ENCODE measurements around the gene DMXL1. TPM values are rescaled to one million over a fixed set of nuclear protein-coding genes. Genes with fewer than 3 reads are reported as not detected.

Gene DMXL1
- total RNA-seq, 1 experiment from 2014 or later, result 30.0 TPM

DNA sequence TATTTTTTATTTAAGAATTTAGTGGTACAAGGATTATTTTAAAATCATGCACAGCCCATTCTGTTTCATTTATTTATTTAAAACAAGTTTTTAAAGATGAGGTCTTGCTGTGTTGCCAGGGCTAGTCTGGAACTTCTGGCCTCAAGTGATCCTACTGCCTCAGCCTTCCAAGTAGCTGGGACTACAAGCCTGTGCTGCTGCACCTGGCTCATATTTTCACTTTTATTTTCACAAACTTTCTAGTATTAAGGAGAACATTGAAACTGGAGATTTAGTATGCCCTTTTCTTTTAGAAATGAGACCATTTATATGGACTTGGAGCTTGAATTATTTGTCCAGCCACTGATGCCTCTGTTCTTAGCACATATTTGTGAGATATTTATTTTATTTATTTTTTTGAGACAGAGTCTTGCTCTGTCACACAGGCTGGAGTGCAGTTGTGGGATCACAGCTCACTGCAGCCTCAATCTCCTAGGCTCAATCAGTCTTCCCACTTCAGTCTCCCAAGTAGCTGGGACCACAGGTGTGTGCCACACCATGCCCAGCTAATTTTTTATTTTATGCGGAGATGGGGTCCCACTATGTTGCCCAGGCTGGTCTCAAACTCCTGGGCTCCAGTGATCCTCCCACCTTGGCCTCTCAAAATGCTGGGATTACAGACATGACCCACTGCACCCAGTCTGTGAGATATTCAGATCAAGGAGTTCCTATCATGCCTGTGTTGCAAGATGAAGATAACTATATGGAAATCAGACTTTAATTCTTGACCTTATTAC, 7.4 kb downstream of the DMXL1 start:
- H3K4me3 ChIP-seq (ENCODE audit: low read depth, low read length), result no peak overlapping the region
- peaks cover 9% of the 10 kb centered on the region for H3K4me1 ChIP-seq
- Mint-ChIP-seq H3K36me3 (ENCODE audit: insufficient read depth, unreplicated experiment) (no peaks in the 10 kb centered on the region), H3K9me3 (ENCODE audit: unreplicated experiment) (no peaks in the 10 kb centered on the region), H3K27ac (ENCODE audit: unreplicated experiment) (peak overlapping the region; percentile 10), H3K4me1 (ENCODE audit: low read depth, unreplicated experiment) (peaks cover 27% of the 10 kb centered on the region), H3K27me3 (ENCODE audit: insufficient read depth, unreplicated experiment) (no peaks in the 10 kb centered on the region), H3K4me3 (ENCODE audit: unreplicated experiment) (no peak overlapping the region)
- intact Hi-C loops (cut with micrococcal nuclease; ENCODE audit: unreplicated experiment), result no loop called here
- H3K36me3 ChIP-seq (ENCODE audit: control insufficient read depth, insufficient read depth, low read length), result no peaks in the 10 kb centered on the region
- ChIA-PET POLR2A (no interaction called here), CTCF (no interaction called here)
- no TSS peak for BruUV-seq (replicated peaks)
- H3K27me3 ChIP-seq (replicated peaks; ENCODE audit: control insufficient read depth, insufficient read depth, low read length), result no peaks in the 10 kb centered on the region
- no peaks in the 10 kb centered on the region for H3K9me3 ChIP-seq
- TF ChIP-seq, protein P1, sequence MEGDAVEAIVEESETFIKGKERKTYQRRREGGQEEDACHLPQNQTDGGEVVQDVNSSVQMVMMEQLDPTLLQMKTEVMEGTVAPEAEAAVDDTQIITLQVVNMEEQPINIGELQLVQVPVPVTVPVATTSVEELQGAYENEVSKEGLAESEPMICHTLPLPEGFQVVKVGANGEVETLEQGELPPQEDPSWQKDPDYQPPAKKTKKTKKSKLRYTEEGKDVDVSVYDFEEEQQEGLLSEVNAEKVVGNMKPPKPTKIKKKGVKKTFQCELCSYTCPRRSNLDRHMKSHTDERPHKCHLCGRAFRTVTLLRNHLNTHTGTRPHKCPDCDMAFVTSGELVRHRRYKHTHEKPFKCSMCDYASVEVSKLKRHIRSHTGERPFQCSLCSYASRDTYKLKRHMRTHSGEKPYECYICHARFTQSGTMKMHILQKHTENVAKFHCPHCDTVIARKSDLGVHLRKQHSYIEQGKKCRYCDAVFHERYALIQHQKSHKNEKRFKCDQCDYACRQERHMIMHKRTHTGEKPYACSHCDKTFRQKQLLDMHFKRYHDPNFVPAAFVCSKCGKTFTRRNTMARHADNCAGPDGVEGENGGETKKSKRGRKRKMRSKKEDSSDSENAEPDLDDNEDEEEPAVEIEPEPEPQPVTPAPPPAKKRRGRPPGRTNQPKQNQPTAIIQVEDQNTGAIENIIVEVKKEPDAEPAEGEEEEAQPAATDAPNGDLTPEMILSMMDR (IDR thresholded peaks at IDR 0.05; ENCODE audit: insufficient read depth in 1 of 2, low read depth in 1 of 2, low read length in 1 of 2, severe bottlenecking in 1 of 2, unreplicated experiment in 1 of 2), result no peak
- DNase-seq, result no peak

DNA sequence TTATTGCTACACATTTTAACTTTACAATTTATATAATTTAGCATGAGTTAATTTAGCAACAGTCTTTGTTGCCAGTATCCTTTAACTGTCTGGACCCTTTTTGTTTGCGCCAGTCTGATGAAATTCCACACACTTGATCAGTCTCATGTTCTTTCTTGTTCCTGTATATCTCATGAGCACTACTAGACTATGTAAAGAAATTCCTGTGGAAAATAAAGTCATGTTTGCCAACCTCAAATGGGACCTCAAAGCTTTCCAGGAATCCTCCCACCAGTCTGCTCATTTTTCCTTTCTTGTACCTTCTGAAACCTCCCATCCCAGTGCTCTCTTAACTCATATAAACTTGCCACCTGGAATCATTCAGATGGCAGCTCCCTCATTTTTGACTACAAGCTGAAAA, 8.0 kb downstream of the DMXL1 start:
- Mint-ChIP-seq H3K27ac (ENCODE audit: unreplicated experiment) (peak overlapping the region; percentile 10), H3K9me3 (ENCODE audit: unreplicated experiment) (no peaks in the 10 kb centered on the region), H3K36me3 (ENCODE audit: insufficient read depth, unreplicated experiment) (no peaks in the 10 kb centered on the region), H3K27me3 (ENCODE audit: insufficient read depth, unreplicated experiment) (no peaks in the 10 kb centered on the region), H3K4me3 (ENCODE audit: unreplicated experiment) (peak overlapping the region; percentile 24), H3K4me1 (ENCODE audit: low read depth, unreplicated experiment) (peaks cover 25% of the 10 kb centered on the region)
- no peak for DNase-seq
- ChIA-PET POLR2A (no interaction called here), CTCF (no interaction called here)
- Histone ChIP-seq H3K4me3 (ENCODE audit: low read depth, low read length) (no peak overlapping the region), H3K4me1 (peaks cover 9% of the 10 kb centered on the region), H3K9me3 (no peaks in the 10 kb centered on the region), H3K27me3 (replicated peaks; ENCODE audit: control insufficient read depth, insufficient read depth, low read length) (no peaks in the 10 kb centered on the region), H3K36me3 (ENCODE audit: control insufficient read depth, insufficient read depth, low read length) (no peaks in the 10 kb centered on the region)
- intact Hi-C loops (cut with micrococcal nuclease; ENCODE audit: unreplicated experiment), result no loop called here
- BruUV-seq (replicated peaks), result no TSS peak
- TF ChIP-seq, protein P1 (IDR thresholded peaks at IDR 0.05; ENCODE audit: insufficient read depth in 1 of 2, low read depth in 1 of 2, low read length in 1 of 2, severe bottlenecking in 1 of 2, unreplicated experiment in 1 of 2), result no peak

DNA sequence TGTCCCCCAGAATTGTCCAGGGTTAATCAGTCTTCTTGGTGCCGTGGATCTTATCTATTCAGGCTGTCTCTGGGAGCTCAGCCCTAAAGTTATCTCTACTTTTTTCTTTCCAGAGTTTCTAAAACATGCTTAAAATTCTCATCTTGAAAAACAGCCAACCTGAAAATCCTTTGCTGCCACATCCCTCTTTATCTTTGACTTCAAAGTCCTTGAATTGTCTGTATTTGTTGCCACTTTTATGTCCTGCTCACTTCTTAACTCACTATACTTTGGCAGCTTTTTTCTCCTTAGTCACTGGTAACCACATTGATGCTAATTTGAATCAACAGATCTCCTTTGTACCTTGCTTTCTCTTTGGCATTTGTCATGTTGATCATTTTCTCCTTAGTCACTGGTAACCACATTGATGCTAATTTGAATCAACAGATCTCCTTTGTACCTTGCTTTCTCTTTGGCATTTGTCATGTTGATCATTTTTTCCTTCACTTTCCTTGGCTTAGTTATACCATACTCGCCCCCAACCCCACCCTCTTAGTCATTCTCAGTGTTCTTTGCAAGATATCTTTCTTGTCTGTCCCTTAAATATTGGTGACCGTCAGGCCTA, 8.5 kb downstream of the DMXL1 start:
- H3K9me3 Mint-ChIP-seq (ENCODE audit: unreplicated experiment), result no peaks in the 10 kb centered on the region
- Histone ChIP-seq H3K27me3 (replicated peaks; ENCODE audit: control insufficient read depth, insufficient read depth, low read length) (no peaks in the 10 kb centered on the region), H3K36me3 (ENCODE audit: control insufficient read depth, insufficient read depth, low read length) (no peaks in the 10 kb centered on the region), H3K4me1 (peaks cover 9% of the 10 kb centered on the region), H3K9me3 (no peaks in the 10 kb centered on the region), H3K4me3 (ENCODE audit: low read depth, low read length) (no peak overlapping the region)
- intact Hi-C loops (cut with micrococcal nuclease; ENCODE audit: unreplicated experiment), result no loop called here
- BruUV-seq (replicated peaks), result no TSS peak
- POLR2A ChIA-PET, result no interaction called here
- peaks cover 25% of the 10 kb centered on the region for H3K4me1 Mint-ChIP-seq (ENCODE audit: low read depth, unreplicated experiment)
- TF ChIP-seq, protein P1 (IDR thresholded peaks at IDR 0.05; ENCODE audit: insufficient read depth in 1 of 2, low read depth in 1 of 2, low read length in 1 of 2, severe bottlenecking in 1 of 2, unreplicated experiment in 1 of 2), result no peak
- no peak for DNase-seq
- no peaks in the 10 kb centered on the region for H3K36me3 Mint-ChIP-seq (ENCODE audit: insufficient read depth, unreplicated experiment)
- H3K27me3 Mint-ChIP-seq (ENCODE audit: insufficient read depth, unreplicated experiment), result no peaks in the 10 kb centered on the region
- peak overlapping the region; percentile 24 for H3K4me3 Mint-ChIP-seq (ENCODE audit: unreplicated experiment)
- CTCF ChIA-PET, result no interaction called here
- peak overlapping the region; percentile 10 for H3K27ac Mint-ChIP-seq (ENCODE audit: unreplicated experiment)
